Measurements from ENCODE around the gene IDUA.
"Not testable (repeated sequence)": the region's sequence is repeated elsewhere in the genome, so short reads cannot be mapped to it uniquely, and the experiment has no call there.

IDUA gene

DNA sequence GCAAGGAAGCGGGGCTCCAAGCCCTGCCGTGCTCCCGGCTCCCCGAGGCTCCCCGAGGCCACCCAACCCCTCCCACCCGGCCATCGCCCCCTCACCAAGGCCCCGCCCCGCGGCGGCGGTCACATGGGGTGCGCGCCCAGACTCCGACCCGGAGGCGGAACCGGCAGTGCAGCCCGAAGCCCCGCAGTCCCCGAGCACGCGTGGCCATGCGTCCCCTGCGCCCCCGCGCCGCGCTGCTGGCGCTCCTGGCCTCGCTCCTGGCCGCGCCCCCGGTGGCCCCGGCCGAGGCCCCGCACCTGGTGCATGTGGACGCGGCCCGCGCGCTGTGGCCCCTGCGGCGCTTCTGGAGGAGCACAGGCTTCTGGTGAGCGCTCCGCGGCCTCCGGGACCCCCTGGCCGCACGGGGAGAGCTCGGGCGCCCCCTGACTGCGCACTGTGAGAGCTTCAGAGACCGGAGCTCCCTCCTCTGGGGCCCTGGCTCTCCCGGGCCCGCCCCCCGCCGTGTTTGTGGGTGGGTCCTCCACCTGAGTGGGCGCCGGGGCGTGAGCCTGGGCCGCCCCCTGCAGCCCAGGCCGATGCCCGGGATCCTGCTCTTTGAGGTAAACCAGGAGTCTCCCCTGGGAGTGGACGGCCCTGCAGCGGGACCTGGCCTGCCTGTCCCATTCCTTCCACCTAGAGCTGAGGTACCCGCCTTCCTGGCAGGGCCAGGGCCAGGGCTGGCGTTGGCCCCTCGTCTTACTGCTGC is at the start of gene IDUA:
Gene IDUA, plus strand, starts transcription at position 166 of the 745 bp plus-strand sequence. Its CDS starts 41 bp downstream, at position 207.
- Mint-ChIP-seq H3K9me3 (no peaks in the 10 kb centered on the region), H3K4me3 (peak within 1 kb of the TSS; percentile 91), H3K27me3 (ENCODE audit: low read depth) (no peaks in the 10 kb centered on the region), H3K27ac (peak within 1 kb of the TSS; percentile 87), H3K4me1 (ENCODE audit: low read depth) (peaks cover 13% of the 10 kb centered on the region), H3K36me3 (ENCODE audit: low read depth) (no peaks in the 10 kb centered on the region)
- peak; percentile 82 for DNase-seq (ENCODE audit: low spot score)

DNA sequence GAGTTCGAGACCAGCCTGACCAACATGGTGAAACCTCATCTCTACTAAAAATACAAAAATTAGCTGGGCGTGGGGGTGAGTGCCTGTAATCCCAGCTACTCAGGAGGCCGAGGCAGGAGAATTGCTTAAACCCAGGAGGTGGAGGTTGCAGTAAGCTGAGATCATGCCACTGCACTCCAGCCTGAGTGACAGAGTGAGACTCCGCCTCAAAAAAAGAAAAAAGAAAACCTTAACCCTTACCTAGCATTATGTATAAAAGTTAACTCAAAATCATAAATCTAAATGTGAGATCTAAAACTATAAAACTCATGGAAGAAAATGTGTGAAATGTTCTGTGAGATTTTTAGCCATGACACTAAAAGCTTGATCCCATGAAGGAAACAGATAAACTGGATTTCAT is 47.3 kb upstream of the IDUA start:
- not testable (repeated sequence) for H3K9me3 Mint-ChIP-seq; DNase-seq (ENCODE audit: low spot score); H3K4me3 Mint-ChIP-seq; H3K27me3 Mint-ChIP-seq (ENCODE audit: low read depth); H3K27ac Mint-ChIP-seq; H3K4me1 Mint-ChIP-seq (ENCODE audit: low read depth); H3K36me3 Mint-ChIP-seq (ENCODE audit: low read depth)

DNA sequence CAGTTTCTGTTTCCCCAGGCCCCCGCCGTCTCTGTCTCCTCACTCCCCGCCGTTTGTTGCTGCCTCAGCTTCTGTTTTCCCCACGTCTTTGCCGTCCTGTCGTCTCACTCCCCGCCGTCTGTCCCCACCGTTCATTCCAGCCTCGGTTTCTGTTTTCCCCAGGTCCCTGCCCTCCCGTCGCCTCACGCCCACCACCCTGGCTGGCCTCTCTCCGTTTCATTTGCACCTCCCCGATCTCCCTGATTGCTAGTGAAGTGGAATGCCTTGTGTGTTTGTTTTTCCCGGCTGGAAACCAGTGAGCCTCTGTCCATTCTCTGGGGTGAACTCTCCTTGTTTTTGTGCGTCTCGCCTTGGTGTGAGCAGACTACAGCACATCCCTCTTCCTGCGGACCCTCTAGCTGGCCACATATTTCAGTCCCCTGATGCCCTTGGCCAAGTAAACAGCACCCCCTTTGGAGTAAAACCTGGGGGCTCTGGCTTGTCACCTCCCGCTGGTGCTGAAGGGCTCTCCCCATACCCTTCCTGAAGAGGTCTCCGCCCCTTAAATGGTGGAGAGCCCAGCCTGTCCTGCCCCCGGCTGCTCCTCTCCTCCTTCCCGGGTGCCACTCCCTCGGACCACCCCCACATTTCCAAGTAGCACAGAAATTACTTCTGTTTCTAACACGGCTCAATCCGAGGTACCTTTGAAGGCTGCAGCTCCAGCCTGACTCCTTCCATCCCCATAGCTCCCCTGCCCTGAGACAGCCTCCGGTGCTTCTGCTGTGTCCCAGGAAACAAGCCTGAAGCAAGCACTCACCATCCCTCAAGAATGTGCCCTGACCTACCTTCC is 41.4 kb upstream of the IDUA start:
- Mint-ChIP-seq H3K36me3 (ENCODE audit: low read depth) (no peaks in the 10 kb centered on the region), H3K4me1 (ENCODE audit: low read depth) (no peaks in the 10 kb centered on the region), H3K27ac (no peak overlapping the region), H3K4me3 (no peak overlapping the region), H3K27me3 (ENCODE audit: low read depth) (no peaks in the 10 kb centered on the region), H3K9me3 (no peaks in the 10 kb centered on the region)
- DNase-seq (ENCODE audit: low spot score) = no peak

DNA sequence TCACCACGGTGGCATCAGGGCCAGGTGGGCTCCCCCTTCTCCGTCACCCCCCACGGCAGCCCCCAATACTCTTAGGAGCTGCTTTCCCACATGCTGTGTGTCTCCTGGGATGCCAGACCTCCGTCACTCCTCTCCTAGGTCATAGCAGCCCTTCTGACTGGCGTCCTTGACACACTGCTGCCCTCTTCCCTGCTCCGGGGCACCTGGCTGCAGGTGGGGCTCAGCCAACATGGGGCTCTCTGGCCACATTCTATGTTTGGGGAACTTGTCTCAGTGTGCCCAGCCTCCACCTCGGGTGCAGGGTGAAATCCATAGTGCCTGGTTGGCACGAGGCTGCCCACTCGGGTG is 40.8 kb upstream of the IDUA start:
- Mint-ChIP-seq H3K9me3 (no peaks in the 10 kb centered on the region), H3K27ac (no peak overlapping the region), H3K27me3 (ENCODE audit: low read depth) (no peaks in the 10 kb centered on the region), H3K4me1 (ENCODE audit: low read depth) (no peaks in the 10 kb centered on the region), H3K4me3 (no peak overlapping the region), H3K36me3 (ENCODE audit: low read depth) (no peaks in the 10 kb centered on the region)
- DNase-seq (ENCODE audit: low spot score) = no peak

DNA sequence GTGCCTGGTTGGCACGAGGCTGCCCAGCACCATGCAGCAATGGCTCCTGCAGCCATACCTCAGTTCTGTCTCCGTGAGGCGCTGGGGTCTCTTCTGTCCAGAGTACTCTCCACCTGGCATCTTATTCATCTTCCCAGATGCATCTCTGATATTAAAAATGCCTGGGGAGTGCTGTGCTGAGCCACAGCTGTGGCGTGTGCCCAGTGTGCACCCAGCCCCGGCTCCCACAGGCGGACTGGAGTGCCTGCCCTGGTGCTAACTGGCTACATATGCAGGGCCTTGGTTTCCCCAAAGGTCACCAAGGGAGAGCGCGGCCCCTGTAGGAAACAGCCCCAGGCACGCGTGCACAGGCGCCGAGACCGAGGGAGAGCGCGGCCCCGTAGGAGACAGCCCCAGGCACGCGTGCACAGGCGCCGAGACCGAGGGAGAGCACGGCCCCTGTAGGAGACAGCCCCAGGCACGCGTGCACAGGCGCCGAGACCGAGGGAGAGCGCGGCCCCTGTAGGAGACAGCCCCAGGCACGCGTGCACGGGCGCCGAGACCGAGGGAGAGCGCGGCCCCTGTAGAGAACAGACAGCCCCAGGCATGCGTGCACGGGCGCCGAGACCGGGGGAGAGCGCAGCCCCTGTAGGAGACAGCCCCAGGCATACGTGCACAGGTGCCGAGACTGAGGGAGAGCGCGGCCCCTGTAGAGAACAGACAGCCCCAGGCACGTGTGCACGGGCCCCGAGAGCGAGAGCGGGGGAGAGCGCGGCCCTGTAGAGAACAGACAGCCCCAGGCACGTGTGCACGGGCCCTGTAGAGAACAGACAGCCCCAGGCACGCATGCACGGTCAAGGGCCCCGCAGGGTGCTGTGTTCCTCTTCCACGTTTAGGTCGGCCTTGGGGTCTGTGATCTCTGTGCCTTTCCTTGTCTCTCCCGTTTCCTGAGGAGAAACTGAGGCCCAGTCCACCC is 40.0 kb upstream of the IDUA start:
- no peaks in the 10 kb centered on the region for H3K9me3 Mint-ChIP-seq
- DNase-seq (ENCODE audit: low spot score) = no peak
- no peak overlapping the region for H3K4me3 Mint-ChIP-seq
- H3K36me3 Mint-ChIP-seq (ENCODE audit: low read depth) = no peaks in the 10 kb centered on the region
- H3K4me1 Mint-ChIP-seq (ENCODE audit: low read depth) = no peaks in the 10 kb centered on the region
- no peaks in the 10 kb centered on the region for H3K27me3 Mint-ChIP-seq (ENCODE audit: low read depth)
- H3K27ac Mint-ChIP-seq = no peak overlapping the region

DNA sequence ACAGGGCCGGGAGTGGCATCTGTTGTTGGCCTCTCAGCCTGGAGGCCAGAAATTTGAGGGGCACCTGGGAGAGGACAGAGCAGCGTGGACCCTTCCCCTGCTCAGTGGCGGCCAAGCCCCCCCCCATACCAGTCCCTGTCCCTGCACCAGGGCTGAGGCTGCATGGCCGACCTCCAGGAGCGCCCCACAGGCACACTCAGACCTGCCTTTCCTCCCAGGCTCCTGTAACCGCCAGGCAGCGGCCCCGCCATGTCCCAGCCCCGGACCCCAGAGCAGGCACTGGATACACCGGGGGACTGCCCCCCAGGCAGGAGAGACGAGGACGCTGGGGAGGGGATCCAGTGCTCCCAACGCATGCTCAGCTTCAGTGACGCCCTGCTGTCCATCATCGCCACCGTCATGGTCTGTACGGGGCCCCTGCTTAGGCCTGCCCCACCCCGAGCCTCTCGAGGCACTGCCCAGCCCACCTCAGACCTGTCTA is 39.3 kb upstream of the IDUA start:
- no peak overlapping the region for H3K4me3 Mint-ChIP-seq
- H3K27ac Mint-ChIP-seq = no peak overlapping the region
- no peaks in the 10 kb centered on the region for H3K36me3 Mint-ChIP-seq (ENCODE audit: low read depth)
- H3K27me3 Mint-ChIP-seq (ENCODE audit: low read depth) = no peaks in the 10 kb centered on the region
- H3K4me1 Mint-ChIP-seq (ENCODE audit: low read depth) = no peaks in the 10 kb centered on the region
- no peak for DNase-seq (ENCODE audit: low spot score)
- no peaks in the 10 kb centered on the region for H3K9me3 Mint-ChIP-seq

DNA sequence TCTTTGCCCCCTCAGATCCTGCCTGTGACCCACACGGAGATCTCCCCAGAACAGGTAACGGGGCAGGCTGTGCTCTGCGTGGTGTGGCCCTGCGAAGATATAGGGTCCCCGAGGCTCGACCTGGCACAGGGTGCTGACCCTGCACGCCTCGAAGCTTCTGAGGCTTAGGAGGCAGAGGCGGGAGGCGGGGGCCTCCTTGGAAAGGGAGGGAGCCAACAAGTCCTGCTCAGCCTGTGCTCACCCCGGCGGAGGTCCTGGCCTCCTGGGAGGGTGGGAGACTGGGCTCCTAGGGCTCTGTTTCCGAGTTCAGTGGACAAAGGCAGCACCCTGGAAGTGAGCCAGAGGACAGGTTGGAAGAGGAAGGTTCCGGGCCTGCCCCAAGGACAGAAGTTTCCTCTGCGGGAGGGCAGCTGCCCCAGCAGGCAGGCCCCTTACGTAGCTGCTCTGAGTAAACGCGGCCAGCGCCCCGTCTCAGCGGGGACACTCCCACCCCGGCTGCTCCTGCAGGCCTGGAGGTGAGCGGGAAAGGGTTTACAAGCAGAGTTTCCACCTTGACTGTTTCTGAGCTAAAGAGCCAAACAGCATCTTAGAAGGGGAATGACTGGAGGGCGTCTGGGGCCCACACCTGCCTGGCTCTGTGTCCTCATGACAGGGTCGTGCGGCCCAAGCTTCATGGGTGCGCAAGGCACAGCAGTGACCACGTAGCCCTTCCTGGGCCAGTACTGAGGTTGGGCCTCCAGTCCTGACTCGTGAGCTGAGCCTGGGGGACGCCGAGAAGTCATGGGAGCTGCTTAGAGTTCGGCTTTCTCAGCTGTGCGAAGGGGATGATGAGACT is 38.5 kb upstream of the IDUA start:
- H3K4me3 Mint-ChIP-seq = no peak overlapping the region
- no peaks in the 10 kb centered on the region for H3K36me3 Mint-ChIP-seq (ENCODE audit: low read depth)
- no peaks in the 10 kb centered on the region for H3K4me1 Mint-ChIP-seq (ENCODE audit: low read depth)
- no peaks in the 10 kb centered on the region for H3K9me3 Mint-ChIP-seq
- DNase-seq (ENCODE audit: low spot score) = no peak
- no peaks in the 10 kb centered on the region for H3K27me3 Mint-ChIP-seq (ENCODE audit: low read depth)
- no peak overlapping the region for H3K27ac Mint-ChIP-seq

DNA sequence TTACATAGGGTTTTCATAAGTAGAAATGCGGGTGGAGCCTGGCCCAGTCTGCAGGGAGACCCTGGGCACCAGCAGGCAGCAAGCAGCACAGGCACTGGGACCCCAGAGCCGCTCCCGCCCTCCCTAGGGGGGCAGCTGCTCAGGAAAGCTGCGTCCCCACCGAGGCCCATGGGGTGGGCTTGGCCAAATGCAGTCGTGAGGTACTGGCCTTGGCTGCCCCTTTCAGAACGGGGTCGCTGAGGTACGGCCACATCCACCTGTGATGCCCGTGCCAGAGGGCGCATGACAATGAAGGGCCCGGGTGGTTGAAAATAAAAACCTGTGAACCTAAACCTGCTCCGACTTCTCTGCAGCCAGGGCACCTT is 37.9 kb upstream of the IDUA start:
- Mint-ChIP-seq H3K27me3 (ENCODE audit: low read depth) (no peaks in the 10 kb centered on the region), H3K36me3 (ENCODE audit: low read depth) (no peaks in the 10 kb centered on the region), H3K27ac (no peak overlapping the region), H3K4me3 (no peak overlapping the region), H3K9me3 (no peaks in the 10 kb centered on the region), H3K4me1 (ENCODE audit: low read depth) (no peaks in the 10 kb centered on the region)
- DNase-seq (ENCODE audit: low spot score) = no peak

DNA sequence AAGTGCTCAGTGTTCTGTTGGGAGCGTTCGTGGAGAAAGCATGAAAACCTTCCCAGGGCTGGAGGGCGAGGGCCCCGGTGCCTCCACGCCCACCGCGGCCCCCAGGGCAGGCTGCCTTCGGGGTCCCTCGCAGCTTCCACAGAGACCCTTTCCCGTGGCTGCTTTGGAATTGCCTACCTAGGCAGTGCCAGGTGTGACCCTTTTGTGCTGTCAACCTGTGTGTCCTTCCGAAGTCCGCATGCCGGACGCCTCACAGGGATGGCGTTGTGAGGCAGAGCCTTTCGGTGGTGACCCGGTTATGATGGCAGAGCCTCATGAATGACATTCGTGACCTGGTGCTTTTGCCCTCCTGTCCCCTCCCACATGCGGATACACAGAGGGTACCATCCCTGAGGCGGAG is 37.2 kb upstream of the IDUA start:
- H3K27me3 Mint-ChIP-seq (ENCODE audit: low read depth) = no peaks in the 10 kb centered on the region
- no peaks in the 10 kb centered on the region for H3K9me3 Mint-ChIP-seq
- H3K4me3 Mint-ChIP-seq = no peak overlapping the region
- H3K4me1 Mint-ChIP-seq (ENCODE audit: low read depth) = no peaks in the 10 kb centered on the region
- H3K27ac Mint-ChIP-seq = no peak overlapping the region
- no peak for DNase-seq (ENCODE audit: low spot score)
- H3K36me3 Mint-ChIP-seq (ENCODE audit: low read depth) = no peaks in the 10 kb centered on the region

DNA sequence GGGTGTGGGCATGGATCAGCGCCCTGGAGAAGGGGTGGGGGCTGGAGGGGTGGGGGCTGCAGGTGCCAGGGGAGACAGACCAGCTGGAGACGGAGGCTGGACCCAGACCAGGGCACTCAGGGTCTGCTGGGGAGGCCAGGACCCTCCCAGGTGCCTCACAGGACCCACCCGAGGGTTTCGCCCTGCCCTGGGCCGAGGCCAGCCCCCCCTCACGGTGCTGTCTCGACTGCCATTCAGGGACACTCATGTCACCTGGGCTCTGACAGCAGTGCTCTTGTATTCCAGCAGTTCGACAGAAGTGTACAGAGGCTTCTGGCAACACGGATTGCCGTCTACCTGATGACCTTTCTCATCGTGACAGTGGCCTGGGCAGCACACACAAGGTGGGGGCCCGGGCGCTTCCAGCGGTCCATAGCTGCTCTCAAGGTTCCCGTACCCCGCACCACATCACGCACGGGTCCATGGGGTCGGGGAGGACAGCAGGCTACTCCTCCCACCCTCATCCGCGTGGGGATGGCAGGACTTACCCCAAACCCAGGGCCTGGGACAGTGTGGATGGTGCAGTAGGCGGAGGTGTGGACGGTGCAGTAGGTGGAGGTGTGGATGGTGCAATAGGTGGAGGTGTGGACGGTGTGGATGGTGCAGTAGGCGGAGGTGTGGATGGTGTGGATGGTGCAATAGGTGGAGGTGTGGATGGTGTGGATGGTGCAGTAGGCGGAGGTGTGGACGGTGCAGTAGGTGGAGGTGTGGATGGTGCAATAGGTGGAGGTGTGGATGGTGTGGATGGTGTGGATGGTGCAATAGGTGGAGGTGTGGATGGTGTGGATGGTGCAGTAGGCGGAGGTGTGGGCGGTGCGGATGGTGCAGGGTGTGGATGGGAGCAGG is 36.5 kb upstream of the IDUA start:
- no peaks in the 10 kb centered on the region for H3K9me3 Mint-ChIP-seq
- no peak overlapping the region for H3K27ac Mint-ChIP-seq
- no peak for DNase-seq (ENCODE audit: low spot score)
- H3K36me3 Mint-ChIP-seq (ENCODE audit: low read depth) = no peaks in the 10 kb centered on the region
- H3K4me1 Mint-ChIP-seq (ENCODE audit: low read depth) = no peaks in the 10 kb centered on the region
- no peaks in the 10 kb centered on the region for H3K27me3 Mint-ChIP-seq (ENCODE audit: low read depth)
- H3K4me3 Mint-ChIP-seq = no peak overlapping the region

DNA sequence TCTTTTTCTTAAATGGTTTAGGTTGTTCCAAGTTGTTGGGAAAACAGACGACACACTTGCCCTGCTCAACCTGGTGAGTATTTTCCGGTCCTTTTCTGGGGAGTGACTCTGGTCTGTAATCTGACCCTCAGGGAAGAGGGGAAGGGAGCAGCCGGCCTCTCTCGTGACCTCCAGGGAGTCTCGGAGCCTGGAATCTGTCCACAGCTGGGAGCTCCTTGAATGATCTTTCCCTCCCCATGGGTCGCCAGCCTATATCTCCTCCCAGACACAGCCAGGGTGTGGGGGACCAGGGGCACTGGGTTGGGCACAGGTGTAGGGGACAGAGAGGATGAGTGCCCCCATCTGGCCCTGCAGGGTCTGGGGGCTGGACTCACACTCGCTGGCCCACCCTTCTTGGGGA is 35.7 kb upstream of the IDUA start:
- no peak overlapping the region for H3K4me3 Mint-ChIP-seq
- H3K36me3 Mint-ChIP-seq (ENCODE audit: low read depth) = no peaks in the 10 kb centered on the region
- no peak for DNase-seq (ENCODE audit: low spot score)
- H3K9me3 Mint-ChIP-seq = no peaks in the 10 kb centered on the region
- H3K4me1 Mint-ChIP-seq (ENCODE audit: low read depth) = no peaks in the 10 kb centered on the region
- H3K27me3 Mint-ChIP-seq (ENCODE audit: low read depth) = no peaks in the 10 kb centered on the region
- H3K27ac Mint-ChIP-seq = no peak overlapping the region

DNA sequence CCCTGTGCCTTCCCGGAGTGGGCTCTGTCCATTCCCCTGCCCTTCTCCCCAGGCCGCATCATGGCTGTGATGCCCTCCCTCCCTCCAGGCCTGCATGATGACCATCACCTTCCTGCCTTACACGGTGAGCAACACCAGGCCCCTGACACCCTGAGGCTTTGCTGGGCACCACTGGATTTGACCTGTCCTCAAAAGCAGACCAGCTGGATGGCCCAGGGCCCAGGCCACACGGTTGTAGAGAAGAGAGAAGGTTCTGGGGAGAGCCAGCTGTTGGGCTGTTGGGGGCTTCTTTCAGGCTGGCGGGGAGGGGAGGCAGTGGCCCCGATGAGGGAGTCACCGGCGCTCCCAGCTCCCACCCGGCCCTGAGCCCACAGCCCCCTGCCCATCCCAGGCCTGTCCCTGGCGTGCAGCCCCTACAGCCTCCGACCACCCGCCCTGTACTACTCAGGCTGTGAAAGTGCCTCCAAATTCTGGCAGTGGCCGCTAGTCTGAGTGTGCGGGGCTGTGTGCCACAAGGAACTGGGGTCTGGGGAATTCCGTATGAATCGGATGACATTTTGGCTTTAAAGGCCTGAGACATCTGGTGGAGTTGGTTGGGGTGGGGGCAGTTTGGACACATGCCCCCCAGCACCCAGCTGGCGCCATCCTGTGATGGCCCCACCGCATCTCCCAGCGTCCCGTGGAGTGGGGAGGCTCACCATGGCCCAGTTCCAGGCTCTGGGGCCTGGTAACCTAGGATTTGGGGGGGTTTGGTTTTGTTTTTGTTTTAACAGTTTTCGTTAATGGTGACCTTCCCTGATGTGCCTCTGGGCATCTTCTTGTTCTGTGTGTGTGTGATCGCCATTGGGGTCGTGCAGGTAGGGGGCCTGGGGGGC is 35.0 kb upstream of the IDUA start:
- Mint-ChIP-seq H3K27me3 (ENCODE audit: low read depth) (no peaks in the 10 kb centered on the region), H3K9me3 (no peaks in the 10 kb centered on the region), H3K4me1 (ENCODE audit: low read depth) (no peaks in the 10 kb centered on the region), H3K27ac (no peak overlapping the region), H3K4me3 (no peak overlapping the region), H3K36me3 (ENCODE audit: low read depth) (no peaks in the 10 kb centered on the region)
- DNase-seq (ENCODE audit: low spot score) = no peak

Data from T-helper 2 cell treated with Interferon-gamma antibody and Interleukin-4, amounts not matched to agents 5 μg/mL and 100 μg/mL, for 36 hours (primary cell).